Measurements from ENCODE around the gene ZNF443.

DNA sequence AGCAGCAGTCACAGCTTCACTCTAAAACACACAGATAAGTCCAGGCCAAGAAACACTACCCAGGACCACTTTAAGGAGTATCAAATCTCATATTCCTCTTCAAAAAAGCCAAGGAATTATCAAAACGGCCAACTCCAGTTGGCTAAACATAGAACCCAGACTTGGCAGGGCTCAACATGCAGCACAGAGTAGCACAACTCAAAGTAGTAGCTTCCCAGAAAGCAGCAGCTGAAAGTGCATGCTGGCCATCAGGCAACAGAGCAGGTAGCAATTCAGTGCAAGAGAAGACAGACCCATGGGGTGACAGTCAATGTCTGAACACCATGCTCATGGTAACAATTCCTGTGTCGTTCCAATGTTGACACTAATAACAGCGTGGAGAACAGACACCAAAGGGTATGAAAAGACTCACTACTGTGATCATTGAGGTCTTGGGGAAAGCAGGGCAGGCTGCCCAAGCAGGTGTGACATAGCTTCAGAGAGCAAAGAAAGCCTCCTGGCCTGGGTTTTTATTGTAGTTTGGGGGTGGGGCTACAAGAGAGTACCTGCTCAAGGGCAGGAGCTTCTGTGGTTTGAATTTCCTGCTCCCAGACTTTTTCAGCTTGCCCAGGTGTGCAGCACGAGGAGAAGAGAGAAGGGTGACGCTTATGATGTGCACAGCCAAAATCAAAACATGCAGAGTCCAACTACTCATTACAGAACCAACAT is 37.6 kb upstream of the ZNF443 start:
- TF ChIP-seq POLR2AphosphoS5 (IDR thresholded peaks at IDR 0.05; ENCODE audit: low read depth, low read length) (no peak), SIN3A (IDR thresholded peaks at IDR 0.05; ENCODE audit: borderline replicate concordance, insufficient read depth, low read length) (no peak), TAF1 (IDR thresholded peaks at IDR 0.05; ENCODE audit: borderline replicate concordance, insufficient read depth, low read length) (no peak), FOXP2 (optimal IDR thresholded peaks at IDR 0.05; ENCODE audit: borderline replicate concordance, extremely low read depth, extremely low read length, insufficient read depth) (no peak)
- TF ChIP-seq, protein P1, sequence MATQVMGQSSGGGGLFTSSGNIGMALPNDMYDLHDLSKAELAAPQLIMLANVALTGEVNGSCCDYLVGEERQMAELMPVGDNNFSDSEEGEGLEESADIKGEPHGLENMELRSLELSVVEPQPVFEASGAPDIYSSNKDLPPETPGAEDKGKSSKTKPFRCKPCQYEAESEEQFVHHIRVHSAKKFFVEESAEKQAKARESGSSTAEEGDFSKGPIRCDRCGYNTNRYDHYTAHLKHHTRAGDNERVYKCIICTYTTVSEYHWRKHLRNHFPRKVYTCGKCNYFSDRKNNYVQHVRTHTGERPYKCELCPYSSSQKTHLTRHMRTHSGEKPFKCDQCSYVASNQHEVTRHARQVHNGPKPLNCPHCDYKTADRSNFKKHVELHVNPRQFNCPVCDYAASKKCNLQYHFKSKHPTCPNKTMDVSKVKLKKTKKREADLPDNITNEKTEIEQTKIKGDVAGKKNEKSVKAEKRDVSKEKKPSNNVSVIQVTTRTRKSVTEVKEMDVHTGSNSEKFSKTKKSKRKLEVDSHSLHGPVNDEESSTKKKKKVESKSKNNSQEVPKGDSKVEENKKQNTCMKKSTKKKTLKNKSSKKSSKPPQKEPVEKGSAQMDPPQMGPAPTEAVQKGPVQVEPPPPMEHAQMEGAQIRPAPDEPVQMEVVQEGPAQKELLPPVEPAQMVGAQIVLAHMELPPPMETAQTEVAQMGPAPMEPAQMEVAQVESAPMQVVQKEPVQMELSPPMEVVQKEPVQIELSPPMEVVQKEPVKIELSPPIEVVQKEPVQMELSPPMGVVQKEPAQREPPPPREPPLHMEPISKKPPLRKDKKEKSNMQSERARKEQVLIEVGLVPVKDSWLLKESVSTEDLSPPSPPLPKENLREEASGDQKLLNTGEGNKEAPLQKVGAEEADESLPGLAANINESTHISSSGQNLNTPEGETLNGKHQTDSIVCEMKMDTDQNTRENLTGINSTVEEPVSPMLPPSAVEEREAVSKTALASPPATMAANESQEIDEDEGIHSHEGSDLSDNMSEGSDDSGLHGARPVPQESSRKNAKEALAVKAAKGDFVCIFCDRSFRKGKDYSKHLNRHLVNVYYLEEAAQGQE (IDR thresholded peaks at IDR 0.05; ENCODE audit: insufficient read depth in 1 of 2, low read depth in 2 of 2, low read length in 2 of 2), result no peak

Measured in PFSK-1 (cell line).